ENCODE results near the gene SLC6A3. TPM values are rescaled to one million over a fixed set of nuclear protein-coding genes. Genes with fewer than 3 reads are reported as not detected.
A peak's percentile ranks its signal among the peaks of the same experiment; 100 is the strongest.

The SLC6A3 gene
- total RNA-seq (under 1 TPM in 2 of 10 donors, not detected in 8; 0.18 to 0.19 TPM), polyA plus RNA-seq (under 1 TPM in 1 of 2 donors, not detected in 1; 0.04 TPM)
- long read RNA-seq, donor 1 = 0 reads
- long read RNA-seq, donor 2 = 0 reads
- long read RNA-seq, donor 3 = 0 reads

DNA sequence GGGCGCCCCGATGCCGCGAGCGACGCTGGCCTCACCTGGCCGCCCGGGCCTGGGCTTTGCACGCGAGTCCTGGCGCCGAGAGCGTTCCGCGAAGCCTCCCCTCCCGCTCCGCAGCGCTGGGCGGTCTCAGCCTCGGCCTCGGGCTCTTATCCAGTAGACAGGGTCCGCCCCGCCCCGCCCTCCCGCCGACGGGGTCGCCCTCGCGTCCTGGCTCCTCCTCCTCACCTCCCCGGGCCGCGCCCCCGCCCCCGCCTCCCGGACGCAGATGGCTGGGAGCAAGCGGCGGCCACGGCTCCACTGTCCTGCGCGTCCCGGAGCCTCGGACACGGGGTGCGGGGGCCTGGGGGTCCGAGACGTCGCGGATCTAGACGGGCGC lies at the start of gene SLC6A3:
SLC6A3 (minus strand) TSS at position 128 of the 376 bp plus-strand sequence. CDS start 2,243 bp downstream, outside the sequence.
- Histone ChIP-seq H3K4me1 (peaks cover 0 to 18% (median 10%) of the 10 kb centered on the region in 9 donors), H3K9me3 (peaks cover 0 to 7% (median 0%) of the 10 kb centered on the region in 11 donors), H3K36me3 (no peaks in the 10 kb centered on the region), H3K27ac (no peak within 1 kb of the TSS), H3K4me3 (peak within 1 kb of the TSS in 9 of 10 donors; percentile 2 to 33 (median 8)), H3K27me3 (peaks cover 31 to 89% (median 78%) of the 10 kb centered on the region in 7 donors)
- intact Hi-C loops (cut with DNase I) = loop anchor here in 1 of 10 donors (10.0 kb wide), 1 partner anchor 210 kb away; no protein-coding TSS in a partner anchor
- no peak for DNase-seq
- peak in 7 of 8 donors; percentile 20 to 69 (median 45) for ATAC-seq
- 1 to 2% methylated on average over 41 to 52 of the region's 52 CpGs for WGBS, 2 donors
- TF ChIP-seq CTCF (IDR thresholded peaks at IDR 0.05) = no peak

- no peaks in the 10 kb centered on the region for H3K27me3 ChIP-seq
- 84 to 87% methylated on average over 12 of the region's 12 CpGs for WGBS, 2 donors
- peak overlapping the region in 1 of 10 donors; percentile 58 for H3K27ac ChIP-seq
- ATAC-seq (no peak), DNase-seq (no peak)
- TF ChIP-seq CTCF (IDR thresholded peaks at IDR 0.05) = no peak
- no peaks in the 10 kb centered on the region for H3K9me3 ChIP-seq
- peaks cover 0 to 86% (median 10%) of the 10 kb centered on the region in 9 donors for H3K36me3 ChIP-seq
- no peak overlapping the region for H3K4me3 ChIP-seq
- peaks cover 0 to 57% (median 0%) of the 10 kb centered on the region in 9 donors for H3K4me1 ChIP-seq
- intact Hi-C loops (cut with DNase I) = no loop called here
Measured at GRCh38 chr5:1493941-1494340, 48.7 kb upstream of the SLC6A3 start.

DNA sequence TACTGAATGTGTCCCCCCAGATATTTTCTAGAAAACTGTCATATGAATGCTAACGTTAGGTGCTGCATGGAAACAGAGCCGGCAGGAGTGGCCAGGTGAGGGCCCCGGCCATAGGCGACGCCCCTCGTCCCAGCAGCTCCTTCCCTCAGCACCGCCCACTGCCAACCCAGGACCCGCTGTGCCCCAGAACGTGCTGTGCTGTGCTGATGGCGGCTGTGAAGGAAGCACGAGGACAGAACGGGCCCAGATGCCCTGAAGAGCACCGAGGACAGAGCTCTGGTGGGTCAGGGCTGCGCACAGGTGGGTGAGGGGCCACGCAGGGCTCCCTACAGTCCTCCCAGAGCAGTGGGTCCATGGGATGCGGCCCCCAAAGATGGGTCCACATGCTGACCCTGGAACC lies 48.2 kb upstream of the SLC6A3 start:
- Histone ChIP-seq H3K4me3 (no peak overlapping the region), H3K9me3 (no peaks in the 10 kb centered on the region), H3K36me3 (peaks cover 0 to 86% (median 10%) of the 10 kb centered on the region in 9 donors), H3K27me3 (no peaks in the 10 kb centered on the region), H3K4me1 (peaks cover 0 to 52% (median 0%) of the 10 kb centered on the region in 9 donors), H3K27ac (no peak overlapping the region)
- no peak for TF ChIP-seq CTCF (IDR thresholded peaks at IDR 0.05)
- no peak for DNase-seq
- WGBS, 2 donors = 91 to 94% methylated on average over 16 of the region's 16 CpGs
- intact Hi-C loops (cut with DNase I) = no loop called here
- ATAC-seq = no peak

DNA sequence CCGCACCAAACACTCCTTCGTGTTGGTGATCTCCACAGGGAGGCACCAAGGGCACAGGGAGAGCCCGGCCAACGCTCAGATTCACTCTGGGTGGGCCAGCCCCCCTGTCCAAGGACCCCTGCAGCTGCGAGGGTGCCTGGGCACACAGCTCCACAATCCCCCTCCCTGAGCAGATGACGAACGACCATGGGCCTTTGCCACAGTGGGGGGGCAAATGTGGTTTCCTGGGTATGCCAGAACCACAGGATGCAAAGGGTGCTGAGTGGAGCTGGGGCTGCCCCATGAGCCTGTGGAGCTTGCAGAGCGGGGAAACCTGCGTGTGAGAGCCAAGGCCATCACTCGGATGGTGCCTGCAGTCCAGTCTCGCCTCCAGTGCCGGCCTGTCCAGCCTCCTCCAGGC lies 47.5 kb upstream of the SLC6A3 start:
- intact Hi-C loops (cut with DNase I) = no loop called here
- TF ChIP-seq CTCF (IDR thresholded peaks at IDR 0.05) = no peak
- Histone ChIP-seq H3K36me3 (peaks cover 0 to 89% (median 14%) of the 10 kb centered on the region in 9 donors), H3K27me3 (no peaks in the 10 kb centered on the region), H3K9me3 (no peaks in the 10 kb centered on the region), H3K4me1 (peaks cover 0 to 45% (median 0%) of the 10 kb centered on the region in 9 donors), H3K4me3 (no peak overlapping the region), H3K27ac (no peak overlapping the region)
- WGBS, 2 donors = 87 to 89% methylated on average over 12 of the region's 12 CpGs
- ATAC-seq = no peak
- no peak for DNase-seq
